ENCODE results near the gene CDC73.
"Not testable (repeated sequence)": the region's sequence is repeated elsewhere in the genome, so short reads cannot be mapped to it uniquely, and the experiment has no call there.

The CDC73 gene

DNA sequence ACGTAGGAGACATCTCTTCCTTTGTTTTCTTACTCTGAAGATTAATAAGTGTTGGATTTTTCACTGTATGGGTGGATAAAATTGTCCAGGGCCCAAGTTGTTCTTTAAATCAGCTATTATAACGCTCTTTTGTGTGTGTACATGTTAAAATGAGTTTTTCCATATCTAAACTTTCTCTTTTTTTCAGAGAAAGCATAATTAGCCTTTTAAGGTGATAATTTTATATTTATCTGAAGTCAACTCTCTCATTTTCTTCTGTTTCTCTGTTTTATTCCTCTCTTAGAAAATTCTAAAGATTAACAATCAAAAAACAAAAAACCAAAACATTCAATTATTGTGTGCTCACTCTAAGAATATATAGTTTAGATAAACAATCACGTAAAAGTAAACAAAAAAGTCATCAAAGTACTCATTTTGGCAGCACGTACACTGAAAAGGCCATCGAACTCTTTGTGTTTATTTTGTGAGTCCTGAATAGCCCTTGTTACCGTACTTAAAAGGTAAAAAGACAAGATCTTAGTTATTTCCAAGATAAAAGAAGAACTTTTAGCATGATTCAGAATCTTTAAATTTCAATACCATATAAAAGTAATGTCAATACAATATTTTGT, 7.2 kb upstream of the CDC73 start:
- DNase-seq, result no peak

DNA sequence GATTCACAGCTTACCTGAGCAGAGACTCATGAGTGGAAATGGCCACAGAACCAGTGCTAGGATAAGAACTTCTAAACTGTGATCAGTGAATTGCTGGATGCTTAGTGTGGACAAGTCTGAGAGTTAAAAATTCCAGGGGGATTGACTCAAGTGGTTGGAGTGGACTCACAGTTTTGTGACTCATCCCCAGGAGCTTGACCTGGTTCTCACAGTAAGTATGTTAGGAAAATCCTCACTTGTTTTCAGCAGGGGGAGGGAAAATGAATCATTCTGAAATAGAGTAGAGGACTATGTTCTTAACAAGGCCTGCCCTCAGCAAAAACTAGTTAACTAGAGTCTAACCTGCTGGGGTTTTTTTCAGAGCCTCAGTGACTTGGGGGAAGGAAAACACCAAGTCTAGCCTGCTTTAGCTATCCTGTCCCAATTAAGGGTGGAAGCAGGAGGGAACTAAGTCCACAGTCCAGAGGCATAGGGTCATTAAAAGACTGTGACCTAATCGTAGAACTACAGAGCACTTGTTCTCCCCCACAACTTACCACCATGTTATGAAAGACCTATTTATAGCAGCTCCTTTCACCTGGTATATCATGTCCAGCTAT, 6.1 kb upstream of the CDC73 start:
- no peak for DNase-seq

DNA sequence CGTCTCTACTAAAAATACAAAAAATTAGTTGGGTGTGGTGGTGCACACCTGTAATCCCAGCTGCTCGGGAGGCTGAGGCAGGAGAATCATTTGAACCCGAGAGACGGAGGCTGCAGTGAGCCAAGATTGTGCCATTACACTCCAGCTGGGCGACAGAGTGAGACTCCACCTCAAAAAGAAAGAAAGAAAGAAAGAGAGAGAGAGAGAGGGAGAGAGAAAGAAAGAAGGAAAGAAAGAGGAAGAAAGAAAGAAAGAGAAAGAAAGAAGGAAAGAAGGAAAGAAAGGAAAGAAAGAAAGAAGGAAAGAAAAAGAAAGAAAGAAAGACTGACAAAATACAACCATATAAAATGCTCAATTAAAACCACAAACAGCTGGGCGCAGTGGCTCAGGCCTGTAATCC, 4.7 kb upstream of the CDC73 start:
- DNase-seq, result not testable (repeated sequence)

DNA sequence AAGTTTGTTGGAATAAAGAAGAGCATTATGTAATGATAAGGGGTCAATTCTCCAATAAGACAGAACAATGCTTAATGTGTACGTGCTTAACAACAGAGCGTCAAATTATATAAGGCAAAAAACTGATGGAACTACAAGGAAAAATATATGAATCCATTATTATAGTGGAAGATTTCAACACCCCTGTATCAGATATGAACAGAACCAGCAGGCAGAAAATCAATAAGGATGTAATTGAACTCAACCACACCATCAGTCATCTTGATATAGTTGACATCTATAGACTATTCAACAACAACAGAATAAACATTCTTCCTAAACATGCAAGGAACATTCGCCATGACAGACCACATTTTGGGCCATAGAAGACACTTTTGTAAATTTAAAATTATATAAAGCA, 3.6 kb upstream of the CDC73 start:
- DNase-seq, result no peak

DNA sequence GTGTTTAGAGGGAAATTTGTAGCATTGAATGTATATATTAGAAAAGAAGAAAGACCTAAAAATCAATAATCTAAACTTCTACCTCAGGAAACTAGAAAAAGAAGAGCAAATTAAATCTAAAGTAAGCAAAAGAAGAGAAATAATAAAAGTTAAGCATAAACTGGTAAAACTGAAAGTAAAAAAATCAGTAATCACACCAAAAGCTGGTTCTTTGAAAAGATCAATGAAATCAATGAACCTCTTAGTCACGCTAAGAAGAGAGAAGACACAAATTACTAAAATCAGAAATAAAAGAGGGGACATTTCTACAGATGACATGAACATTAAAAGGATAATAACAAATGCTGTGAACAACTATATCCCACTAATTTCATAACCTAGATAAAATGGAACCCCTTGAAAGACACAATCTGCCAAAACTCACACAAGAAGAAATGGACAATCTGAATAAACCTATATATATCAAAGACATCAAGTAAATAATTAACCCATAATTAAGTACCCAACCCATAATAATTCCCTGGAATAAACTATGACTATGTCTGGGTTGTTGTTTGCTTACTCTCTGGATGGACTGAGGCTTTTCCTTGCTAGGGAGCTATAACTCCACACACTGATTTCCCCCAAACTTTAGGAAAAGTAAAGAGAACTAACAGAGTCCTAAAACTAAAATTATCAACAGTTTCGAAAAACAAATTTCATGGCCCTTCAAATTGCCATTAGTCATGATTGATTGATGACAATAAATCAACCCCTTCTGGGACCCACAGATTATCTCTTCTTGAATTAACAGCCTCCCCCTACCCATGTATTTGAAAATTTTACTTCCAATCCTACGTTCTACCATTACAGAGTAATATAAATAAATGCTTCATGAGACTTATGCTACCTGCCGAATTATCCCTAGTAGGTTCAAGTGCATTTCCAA, 2.8 kb upstream of the CDC73 start:
- no peak for DNase-seq

DNA sequence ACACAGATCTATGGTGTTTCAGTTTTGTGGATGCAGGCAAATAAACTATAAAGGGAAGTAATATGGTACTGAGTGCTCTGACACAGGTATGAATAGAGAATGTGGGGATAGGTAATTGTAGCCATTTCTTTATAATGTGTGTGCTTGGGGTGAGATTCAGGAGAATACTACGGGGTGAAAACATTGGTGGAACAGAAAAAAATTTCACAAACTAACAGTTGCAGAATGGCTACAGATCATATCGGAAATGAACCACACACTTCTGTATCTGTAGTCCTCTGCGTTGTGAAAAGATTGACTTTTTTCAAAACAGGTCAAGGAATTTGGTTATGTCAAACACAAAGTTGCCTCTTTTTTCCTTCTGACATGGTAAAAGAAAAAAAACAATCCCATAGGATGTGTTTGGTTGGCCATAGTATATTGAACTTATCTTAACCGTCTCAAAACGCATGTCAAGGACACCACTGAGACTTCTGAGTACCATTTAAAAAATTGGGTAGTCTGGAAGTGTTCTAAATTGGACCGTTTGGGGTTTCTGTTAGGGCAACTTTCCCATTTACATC, 1.1 kb upstream of the CDC73 start:
- no peak for DNase-seq

DNA sequence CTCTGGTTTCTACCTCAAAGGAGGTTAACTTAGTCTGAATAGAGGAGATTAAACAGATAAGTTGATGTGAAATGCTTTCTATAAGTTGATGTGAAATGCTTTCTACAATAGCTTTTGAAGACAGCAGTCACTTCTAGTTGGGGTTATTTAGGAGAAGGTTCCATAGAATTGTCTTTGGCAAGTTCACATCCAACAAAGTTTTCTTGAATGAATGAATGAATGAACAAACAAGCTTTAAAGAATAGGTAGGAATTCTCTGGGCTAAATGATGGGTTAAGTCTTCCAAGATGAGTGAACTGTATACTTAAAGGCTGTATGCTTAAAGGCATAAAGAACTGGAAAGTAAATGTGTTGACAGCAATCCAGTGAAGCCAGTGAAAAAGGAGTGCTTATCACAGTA, 1.9 kb downstream of the CDC73 start:
- DNase-seq, result no peak

DNA sequence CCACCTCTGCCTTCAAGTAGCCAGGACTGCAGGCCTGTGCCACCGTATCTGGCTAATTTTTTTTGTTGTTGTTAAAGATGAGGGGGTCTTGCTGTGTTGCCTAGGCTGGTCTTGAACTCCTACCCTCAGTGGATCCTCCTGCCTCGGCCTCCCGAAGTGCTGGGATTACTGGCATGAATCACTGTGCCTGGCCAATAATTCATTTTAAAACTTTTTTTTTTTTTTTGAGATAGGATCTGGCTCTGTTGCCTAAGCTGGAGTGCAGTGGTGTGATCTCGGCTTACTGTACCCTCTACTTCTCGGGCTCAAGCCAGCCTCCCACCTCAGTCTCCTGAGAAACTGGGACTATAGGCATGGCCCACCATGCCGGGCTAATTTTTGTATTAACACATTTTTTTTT, 3.5 kb downstream of the CDC73 start:
- no peak for DNase-seq

DNA sequence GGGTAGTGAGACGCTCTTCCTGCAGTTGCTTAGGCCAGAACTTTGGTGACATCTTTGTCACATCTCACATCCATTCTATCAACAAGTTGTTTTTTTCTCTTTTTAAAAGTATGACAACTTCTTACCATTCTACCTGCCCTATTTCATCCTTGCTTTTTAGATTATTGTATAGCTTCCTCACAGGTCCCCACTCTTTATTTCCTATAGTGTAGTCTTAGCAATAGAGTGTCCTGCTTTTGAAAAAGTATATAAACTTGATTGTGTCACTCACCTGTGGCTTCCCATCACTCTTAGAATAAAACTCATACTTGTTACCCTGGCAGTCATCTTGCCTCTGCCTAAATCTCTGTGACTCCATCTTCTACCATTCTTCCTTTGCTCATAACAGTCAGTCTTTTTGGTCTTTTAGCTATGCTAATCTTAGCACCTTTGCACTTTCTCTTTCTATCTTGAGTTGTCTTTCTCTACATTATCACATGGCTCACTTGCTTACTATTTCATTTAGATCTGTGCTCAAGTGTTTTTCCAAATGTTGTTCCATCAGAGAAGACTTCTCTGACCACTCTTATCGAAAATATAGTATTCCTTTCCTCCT, 9.5 kb downstream of the CDC73 start:
- no peak for DNase-seq

DNA sequence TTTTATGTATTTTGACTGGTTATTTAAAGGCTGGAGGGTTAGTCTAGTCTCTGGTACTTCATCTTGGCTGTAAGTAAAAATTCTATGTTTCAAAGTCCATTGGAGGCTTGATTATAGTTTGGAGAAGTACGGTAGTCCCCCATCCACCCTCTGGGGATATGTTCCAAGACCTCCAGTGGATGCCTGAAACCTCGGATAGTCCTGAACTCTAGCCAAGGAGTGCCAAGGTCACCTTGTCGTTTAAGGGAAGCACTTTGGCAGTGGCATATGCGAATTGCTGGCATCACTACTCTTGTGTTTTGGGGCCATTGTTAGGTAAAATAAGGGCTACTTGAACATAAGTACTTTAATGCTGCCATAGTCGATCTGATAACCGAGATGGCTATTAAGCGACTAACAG, 18.4 kb downstream of the CDC73 start:
- DNase-seq, result no peak

DNA sequence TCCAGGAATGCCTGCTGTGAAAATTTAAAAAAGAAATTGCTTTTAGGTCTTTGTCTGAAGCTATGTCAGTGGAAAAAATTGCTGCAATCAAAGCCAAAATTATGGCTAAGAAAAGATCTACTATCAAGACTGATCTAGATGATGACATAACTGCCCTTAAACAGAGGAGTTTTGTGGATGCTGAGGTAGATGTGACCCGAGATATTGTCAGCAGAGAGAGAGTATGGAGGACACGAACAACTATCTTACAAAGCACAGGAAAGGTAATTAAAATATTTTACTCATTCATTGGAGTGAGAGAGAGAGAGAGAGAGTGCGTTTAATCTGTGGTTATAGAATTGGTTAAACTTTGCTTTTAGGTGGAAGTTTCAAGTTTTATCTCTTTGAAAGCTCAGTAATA, 20.0 kb downstream of the CDC73 start:
- DNase-seq, result no peak

DNA sequence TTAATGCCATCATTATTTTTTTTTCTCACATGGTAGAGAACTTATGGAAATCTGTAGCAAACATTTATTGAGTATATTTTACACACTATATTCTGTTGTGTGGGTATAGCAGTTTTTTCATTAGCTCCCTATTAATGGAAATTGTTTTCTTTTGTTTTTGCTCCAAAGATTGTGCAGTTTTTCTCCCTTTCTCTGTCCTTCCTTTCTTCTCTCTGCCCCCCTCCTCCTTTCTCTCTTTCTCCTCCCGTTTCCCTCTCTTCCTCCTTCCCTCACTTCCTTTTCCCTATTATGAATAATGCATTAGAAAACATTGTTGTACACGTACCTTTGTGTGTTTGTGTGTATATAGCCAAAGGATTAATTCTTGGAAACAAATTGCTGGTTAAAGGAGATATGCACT, 20.6 kb downstream of the CDC73 start:
- DNase-seq, result no peak

DNA sequence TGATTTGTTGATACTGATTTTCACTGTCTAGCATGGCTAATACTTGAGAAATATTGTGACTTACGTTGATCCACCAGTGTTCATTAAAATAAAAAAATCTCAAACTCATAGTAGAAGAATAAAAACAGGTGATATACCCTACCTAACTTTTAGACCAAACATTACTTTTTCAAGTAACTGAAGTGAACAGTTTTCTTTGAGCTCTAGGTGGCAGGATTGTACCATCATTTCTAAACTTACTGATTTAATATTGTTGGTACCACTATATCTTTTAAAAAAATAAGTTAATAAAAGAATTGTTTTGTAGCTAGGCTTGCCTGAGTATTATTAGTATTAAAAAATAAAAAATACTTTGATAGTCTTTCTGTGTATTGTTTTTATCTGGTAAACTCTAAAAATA, 21.5 kb downstream of the CDC73 start:
- no peak for DNase-seq

DNA sequence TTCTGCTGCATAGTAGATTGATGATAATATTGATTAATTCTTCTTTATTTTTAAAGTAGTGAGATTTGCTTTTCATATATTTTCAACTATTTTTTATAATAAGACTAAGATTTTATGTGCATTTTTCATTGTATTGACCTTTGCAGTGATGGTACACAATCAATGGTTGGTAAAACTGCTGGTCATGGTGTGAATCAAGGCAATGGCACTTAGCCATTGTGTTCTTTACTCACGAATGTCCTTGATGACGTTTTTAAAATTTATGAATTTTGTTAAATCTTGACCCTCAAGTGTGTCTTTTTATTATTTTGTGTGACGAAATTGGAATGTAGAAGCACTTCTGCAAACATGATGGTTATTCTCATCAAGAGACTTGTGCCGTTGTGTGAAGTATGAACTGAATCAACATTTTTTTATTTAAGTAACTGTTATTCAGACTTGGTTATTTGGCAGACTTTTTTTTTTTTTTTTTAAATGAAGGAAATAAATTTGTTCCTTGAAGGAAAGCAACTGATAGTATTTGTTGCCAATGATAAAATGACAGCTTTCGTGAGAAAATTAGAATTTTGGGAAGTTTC, 22.6 kb downstream of the CDC73 start:
- no peak for DNase-seq

DNA sequence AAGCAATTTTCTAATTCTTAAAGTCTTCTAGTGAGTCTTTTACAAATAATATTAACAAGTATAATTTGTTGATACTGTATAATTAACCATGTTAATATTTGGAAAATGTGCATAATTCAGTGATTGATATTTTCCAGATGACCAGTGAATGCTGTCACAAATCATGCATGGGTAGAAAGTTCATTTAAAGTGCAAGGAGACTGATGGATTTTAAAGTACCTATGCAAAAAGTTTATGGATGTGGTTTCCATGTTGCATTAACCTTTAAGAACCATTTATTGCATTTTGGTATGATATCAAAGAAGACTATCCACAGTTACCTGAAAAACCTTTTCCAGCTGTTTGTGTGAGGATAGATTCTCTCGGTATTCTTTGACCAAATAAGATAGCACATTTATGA, 23.2 kb downstream of the CDC73 start:
- DNase-seq, result no peak

DNA sequence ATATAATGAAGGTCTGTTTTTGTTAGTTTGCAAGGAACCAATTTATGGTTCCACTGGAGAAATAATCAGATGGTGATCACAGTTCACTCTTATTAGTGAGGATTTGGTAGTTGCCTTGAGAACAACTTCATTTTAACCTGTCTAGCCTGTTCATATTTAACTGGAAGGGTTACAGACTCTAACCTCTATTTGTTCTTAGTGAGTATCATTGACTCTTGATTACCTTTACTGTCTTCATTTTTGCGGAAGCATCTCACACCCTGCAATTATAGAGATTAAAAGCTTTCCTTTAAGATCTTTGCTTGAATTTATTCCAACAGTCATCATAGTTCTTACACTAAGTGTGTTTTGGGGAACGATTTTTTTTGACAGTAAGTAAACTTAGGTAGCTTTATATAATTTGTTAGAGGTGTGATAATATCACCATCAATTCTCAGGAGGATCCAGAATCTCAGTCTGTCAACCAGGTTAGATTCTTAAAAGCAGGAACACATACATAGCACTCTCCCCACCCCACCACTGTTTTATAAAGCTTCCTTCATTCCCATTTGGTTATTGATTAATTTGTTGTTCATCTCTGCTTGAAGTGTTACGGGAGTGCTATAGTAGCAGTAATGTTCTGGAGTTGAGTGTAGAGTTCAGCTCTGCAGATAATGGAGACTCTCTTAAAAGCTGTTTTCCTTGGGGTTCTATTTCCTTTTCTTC, 34.4 kb downstream of the CDC73 start:
- DNase-seq, result no peak

DNA sequence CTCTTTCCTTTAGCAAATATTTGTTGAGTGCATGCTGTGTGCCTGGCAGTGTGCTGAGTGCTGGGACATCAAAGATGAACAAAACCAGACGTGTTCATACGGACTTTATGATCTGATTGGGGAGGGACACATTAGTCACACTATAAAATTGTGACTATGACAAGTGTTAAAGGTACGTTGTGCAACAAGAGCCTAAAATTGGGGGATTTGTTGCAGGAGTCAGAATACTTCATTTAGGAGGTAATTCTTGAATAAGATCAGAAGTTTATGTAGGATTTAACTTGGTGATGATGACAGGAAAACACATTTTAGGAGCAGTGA, 35.0 kb downstream of the CDC73 start:
- DNase-seq, result no peak

DNA sequence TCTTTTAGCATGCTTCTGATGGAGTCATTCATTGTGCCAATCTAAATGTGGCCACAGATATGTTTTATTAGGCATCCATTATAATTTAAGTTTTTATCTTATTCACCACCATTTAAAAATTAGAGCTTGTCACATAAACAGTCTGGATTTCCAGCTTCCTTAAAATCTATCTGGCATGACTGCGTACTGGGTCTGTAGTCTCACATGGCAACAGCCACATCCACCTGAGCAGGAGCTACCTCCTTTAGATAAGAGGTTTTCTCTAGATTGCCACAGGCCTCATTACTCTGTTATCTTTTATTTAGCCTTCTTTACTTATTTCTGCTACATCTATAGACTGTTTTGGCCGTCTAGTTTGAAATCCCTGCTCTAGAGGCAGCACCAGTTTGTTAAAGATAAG, 35.5 kb downstream of the CDC73 start:
- no peak for DNase-seq

DNA sequence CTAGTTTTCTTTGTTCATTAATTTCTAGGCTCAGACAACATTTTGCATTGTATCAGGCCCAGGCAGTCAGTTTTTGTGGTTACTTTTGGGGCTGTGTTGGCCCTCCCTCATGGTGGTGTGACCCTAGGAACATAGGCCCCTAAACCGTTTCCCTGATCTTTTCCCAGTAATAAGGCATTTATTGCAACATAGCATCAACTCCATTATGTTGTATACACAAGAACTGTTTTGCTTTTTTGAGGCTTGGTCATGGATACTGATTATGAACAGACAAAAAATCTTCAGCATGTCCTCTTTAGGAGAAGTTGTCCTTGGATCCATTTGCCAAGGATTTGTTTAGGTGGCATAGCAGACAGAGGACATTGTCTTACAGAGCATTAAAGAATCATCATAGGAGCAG, 54.3 kb downstream of the CDC73 start:
- no peak for DNase-seq

DNA sequence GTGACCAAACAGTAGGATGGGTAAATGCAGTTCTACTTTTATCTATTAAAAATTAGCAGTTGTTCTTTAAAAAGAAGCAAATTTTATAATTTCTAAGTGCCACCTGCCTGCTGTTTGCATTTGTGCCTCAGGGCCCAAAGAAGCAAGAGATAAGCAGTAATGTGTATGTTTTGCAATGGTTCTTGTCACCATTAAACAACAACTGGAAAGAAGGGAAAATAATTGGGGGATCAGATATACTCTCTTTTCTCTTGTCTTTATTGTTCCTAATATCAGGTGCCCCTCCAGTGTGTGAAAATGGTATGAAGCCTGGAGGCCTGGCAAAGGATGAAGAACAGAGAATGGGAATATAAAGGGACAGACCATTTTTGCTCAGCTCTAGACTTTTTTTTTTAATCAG, 55.0 kb downstream of the CDC73 start:
- DNase-seq, result no peak

DNA sequence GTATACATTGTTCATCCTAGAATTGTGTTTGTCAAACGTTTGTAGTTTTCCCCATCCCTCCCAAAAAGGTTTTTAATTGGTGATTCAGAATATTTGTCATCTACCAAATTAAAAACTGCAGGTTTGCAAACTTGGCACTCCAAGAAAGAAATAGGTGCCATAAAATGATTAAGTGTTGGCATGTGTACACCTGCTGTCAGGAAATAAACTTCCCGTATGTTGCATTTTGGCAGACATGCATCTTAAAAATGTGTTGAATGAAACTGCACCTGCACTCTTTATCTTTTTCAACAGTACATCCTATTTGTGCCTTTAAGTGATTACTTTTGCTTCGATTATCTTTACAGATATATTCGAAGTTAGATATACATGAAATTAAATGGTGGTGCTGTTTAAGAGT, 57.3 kb downstream of the CDC73 start:
- DNase-seq, result no peak

DNA sequence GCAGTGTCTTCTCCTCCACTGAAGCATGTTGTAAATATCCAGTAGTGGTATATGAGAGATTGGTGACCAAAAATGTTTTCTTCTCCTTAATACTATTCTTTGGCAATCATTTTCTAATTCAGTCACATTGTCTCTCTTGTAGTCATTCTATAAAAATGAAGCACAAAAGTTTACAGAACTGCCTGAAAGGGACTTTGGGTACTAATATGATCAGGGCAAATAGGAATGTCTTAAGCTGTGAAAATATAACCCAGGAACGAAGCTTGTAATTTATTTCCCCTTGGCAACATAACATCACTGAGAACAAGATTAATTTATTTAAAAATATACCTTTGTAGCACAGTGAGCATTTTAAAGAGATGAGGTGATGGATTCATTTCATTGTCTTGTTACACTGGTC, 59.7 kb downstream of the CDC73 start:
- no peak for DNase-seq

DNA sequence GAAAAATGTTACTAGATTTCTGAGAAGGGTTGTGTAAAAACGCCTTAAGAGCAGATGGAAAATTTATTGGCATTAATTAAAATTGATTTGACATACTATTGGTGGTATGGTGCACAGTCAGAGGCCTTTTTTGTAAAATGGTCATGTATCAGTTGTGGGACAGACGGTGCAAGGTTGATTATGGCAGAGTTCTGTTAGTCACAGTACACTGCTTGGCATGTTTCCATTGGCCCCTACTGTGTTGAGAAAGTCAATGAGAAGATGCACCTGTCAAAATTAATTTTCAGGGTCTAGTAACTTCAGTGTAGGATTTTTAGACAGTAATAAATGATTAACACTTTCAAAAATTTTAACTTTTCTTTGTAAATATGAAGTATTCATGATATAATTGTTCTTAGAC, 60.2 kb downstream of the CDC73 start:
- DNase-seq, result no peak

Data from activated T-cell treated with anti-CD3 and anti-CD28 coated beads, Interleukin-2, amount 50 U/mL, for 1 hour (primary cell).